GM10248 (cell line): Measurements from ENCODE around the gene SECISBP2.
A peak's percentile ranks its signal among the peaks of the same experiment; 100 is the strongest.
"Not testable (repeated sequence)": the region's sequence is repeated elsewhere in the genome, so short reads cannot be mapped to it uniquely, and the experiment has no call there.

ENCODE experiments used
- CTCF ChIA-PET: fragments of 300-600 bp; sonication (Branson Sonifier 250); formaldehyde crosslinking; extraction: SDS; loops from one replicate; lab custom pipeline; 2021; ENCODE audit warnings: antibody characterized with exemption; lab: Yijun Ruan, JAX
- POLR2A ChIA-PET: fragments of 350-650 bp; sonication (Branson Sonifier 250); formaldehyde crosslinking; extraction: SDS; loops from one replicate; lab custom pipeline; 2020; ENCODE audit warnings: antibody characterized with exemption; lab: Yijun Ruan, JAX
- DNase-seq: peaks from one replicate; pipeline ENCODE4 v3.0.0; 2012; ENCODE audit errors: extremely low spot score
- TF ChIP-seq, protein P1 (sequence below): IDR thresholded peaks from 2 replicates; pipeline ENCODE4 v1.5.1; 2012; ENCODE audit warnings: mild to moderate bottlenecking, low read depth; ENCODE audit errors: extremely low read depth, missing control alignments, control extremely low read depth

The SECISBP2 gene, protein sequence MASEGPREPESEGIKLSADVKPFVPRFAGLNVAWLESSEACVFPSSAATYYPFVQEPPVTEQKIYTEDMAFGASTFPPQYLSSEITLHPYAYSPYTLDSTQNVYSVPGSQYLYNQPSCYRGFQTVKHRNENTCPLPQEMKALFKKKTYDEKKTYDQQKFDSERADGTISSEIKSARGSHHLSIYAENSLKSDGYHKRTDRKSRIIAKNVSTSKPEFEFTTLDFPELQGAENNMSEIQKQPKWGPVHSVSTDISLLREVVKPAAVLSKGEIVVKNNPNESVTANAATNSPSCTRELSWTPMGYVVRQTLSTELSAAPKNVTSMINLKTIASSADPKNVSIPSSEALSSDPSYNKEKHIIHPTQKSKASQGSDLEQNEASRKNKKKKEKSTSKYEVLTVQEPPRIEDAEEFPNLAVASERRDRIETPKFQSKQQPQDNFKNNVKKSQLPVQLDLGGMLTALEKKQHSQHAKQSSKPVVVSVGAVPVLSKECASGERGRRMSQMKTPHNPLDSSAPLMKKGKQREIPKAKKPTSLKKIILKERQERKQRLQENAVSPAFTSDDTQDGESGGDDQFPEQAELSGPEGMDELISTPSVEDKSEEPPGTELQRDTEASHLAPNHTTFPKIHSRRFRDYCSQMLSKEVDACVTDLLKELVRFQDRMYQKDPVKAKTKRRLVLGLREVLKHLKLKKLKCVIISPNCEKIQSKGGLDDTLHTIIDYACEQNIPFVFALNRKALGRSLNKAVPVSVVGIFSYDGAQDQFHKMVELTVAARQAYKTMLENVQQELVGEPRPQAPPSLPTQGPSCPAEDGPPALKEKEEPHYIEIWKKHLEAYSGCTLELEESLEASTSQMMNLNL

DNA sequence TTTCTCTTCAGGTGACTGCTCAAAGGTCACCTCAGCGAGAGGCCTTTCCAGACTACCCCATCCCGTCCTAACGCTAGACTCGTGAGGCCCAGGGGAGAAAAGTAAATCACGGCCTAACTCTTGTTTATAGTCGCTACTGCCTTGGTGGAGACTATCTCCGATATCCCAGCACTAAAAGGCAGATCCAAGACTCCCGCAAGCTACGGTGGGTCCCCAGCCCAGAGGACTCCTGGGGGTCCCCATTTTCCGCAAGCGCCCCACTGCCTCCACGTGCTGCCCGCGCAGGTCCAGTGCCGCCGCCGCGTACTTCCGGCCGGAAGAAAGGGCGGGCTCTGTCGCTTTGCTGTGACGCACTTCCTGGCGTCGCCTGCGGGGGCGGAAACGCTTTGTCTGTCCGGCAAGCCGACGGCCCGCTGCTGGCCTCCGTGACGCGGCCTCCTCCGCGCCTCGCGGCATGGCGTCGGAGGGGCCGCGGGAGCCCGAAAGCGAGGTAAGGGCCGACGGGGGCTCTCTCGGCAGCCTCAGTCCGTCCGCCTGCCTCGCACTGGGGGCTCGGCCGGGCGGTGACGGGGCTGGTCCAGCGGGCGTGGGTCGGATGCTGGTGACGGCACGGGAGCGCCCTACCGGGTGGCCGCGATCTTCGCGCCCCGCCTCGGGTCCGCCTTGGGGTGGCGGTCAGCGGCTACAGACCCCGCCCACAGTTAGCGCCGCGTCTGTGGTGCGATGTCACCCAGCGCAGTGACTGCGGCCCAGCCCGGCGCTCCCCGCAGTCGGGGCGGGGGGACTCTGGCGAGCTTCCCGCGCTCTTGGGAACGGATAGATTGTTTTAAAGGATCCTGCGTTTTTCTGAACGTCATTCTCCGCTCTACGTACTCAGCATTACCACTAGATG, at the start of gene SECISBP2:
Gene SECISBP2 (plus strand): TSS at position 378 of the 892 bp plus-strand sequence. CDS start 77 bp downstream, at position 455.
- POLR2A ChIA-PET, result interaction anchor here (0.7 to 1.0 kb wide), 2 partner anchors 8 to 49 kb away, joined by 3 to 4 read pairs; no protein-coding TSS in a partner anchor
- CTCF ChIA-PET, result interaction anchor here (0.6 to 1.0 kb wide), 7 partner anchors 8 to 230 kb away, joined by 3 to 6 read pairs (median 4); no protein-coding TSS in a partner anchor
- peak; percentile 91 for DNase-seq
- TF ChIP-seq, protein P1, sequence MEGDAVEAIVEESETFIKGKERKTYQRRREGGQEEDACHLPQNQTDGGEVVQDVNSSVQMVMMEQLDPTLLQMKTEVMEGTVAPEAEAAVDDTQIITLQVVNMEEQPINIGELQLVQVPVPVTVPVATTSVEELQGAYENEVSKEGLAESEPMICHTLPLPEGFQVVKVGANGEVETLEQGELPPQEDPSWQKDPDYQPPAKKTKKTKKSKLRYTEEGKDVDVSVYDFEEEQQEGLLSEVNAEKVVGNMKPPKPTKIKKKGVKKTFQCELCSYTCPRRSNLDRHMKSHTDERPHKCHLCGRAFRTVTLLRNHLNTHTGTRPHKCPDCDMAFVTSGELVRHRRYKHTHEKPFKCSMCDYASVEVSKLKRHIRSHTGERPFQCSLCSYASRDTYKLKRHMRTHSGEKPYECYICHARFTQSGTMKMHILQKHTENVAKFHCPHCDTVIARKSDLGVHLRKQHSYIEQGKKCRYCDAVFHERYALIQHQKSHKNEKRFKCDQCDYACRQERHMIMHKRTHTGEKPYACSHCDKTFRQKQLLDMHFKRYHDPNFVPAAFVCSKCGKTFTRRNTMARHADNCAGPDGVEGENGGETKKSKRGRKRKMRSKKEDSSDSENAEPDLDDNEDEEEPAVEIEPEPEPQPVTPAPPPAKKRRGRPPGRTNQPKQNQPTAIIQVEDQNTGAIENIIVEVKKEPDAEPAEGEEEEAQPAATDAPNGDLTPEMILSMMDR, result peak; percentile 56

DNA sequence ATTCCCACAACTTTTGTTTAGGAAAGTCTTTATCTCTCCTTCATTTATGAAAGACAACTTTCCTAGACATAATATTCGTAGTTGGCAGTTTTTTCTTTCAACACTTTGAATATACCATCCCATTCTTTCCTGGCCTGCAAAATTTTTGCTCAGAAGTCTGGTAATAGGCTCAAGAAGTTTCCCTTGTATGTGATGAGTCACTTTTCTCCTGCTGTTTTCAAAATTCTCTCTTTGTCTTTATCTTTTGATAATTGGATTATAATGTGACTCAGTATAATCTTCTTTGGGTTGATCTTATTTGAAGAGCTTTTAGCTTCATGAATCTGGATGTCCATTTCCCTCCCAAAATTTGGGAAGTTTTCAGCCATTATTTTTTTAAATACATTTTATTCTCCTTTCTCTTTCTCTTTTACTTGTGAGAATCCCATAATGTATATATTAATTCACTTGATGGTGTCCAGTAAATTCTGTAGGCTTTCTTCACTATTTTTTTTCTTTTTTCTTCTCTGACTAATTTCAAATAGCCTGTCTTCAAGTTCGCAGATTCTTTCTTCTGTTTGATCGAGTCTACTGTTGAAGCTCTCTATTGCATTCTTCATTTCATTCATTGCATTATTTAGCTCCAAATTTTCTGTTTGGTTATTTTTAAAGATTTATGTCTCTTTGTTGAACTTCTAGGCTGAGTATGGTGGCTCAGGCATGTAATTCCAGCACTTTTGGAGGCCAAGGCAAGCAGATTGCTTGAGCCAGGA, 44.6 kb upstream of the SECISBP2 start:
- TF ChIP-seq, protein P1, result no peak
- ChIA-PET POLR2A (no interaction called here), CTCF (interaction anchor here (1.6 kb wide), 1 partner anchor 15 kb away, joined by 5 read pairs; no protein-coding TSS in a partner anchor)
- no peak for DNase-seq

DNA sequence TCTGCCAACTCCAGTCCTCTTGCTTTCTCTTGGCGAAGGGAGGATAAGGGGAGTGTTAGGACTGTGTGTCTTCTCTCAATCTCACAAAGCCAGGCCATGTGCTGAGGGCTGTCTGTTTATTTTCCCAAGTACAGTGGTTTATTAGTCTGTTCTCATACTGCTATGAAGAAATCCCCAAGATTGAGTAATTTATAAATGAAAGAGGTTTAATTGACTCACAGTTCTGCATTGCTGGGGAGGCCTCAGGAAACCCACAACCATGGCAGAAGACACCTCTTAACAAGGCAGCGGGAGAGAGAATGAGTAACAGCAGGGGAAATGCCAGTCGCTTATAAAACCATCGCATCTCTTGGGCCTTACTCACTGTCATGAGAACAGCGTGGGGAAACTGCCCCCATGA, 43.5 kb upstream of the SECISBP2 start:
- TF ChIP-seq, protein P1, result no peak
- POLR2A ChIA-PET, result no interaction called here
- DNase-seq, result no peak
- CTCF ChIA-PET, result no interaction called here

DNA sequence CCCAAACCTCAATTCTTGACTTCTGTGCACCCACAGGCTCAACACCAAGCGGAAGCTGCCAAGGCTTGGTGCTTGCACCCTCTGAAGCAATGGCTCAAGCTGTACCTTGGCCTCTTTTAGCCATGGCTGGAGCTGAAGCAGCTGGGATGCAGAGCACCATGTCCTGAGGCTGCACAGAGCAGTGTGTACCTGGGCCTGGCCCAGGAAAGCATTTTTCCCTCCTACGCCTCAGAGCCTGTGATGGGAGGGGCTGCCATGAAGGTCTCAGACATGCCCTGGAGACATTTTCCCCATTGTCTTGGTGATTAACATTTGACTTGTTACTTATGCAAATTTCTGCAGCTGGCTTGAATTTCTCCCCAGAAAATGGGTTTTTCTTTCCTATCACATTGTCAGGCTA, 42.3 kb upstream of the SECISBP2 start:
- CTCF ChIA-PET, DNase-seq, POLR2A ChIA-PET: not testable (repeated sequence)

DNA sequence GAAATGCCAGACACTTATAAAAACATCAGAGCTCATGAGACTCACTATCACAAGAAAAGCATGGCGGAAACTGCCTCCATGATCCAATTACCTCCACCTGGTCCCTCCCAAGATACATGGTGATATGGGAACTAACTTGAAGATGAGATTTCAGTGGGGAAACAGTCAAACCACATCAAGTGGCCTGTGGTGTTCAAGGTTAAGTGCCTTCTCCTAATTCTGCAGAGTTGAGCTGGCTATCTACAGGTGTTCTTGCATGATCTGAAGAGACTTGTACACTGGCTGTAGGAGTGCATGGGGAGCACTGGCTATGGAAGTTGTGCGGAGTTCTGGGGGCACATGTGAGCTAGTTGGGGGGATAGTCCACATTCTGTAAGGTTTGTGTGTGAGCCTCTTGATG, 41.3 kb upstream of the SECISBP2 start:
- no peak for DNase-seq
- POLR2A ChIA-PET, result no interaction called here
- TF ChIP-seq, protein P1, result no peak
- CTCF ChIA-PET, result interaction anchor here (0.6 to 1.0 kb wide), 3 partner anchors 119 to 542 kb away, joined by 3 read pairs; no protein-coding TSS in a partner anchor

DNA sequence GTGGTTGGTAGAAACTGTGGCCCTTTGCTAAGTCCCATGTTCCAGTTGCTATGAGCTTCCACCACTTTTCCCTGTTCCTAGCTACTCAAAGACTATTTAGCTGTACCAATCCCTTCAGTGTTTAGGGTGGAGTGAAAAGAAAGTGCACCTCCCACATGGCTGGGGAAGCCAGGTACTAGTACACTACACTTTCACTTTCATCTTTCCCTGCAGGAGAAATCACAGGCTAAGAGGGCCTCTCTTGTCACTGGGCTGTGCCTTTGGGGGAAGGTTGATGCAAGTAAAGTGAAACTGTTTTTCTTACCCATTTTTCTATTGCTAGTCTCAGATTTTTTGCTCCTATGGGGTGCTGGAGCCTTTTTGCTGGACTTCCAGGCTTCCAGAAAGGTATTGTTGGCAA, 40.8 kb upstream of the SECISBP2 start:
- POLR2A ChIA-PET, result no interaction called here
- no peak for DNase-seq

More for the DNA sequence above, 40.8 kb upstream of the SECISBP2 start:
- CTCF ChIA-PET, result interaction anchor here (0.6 to 1.0 kb wide), 3 partner anchors 120 to 543 kb away, joined by 3 read pairs; no protein-coding TSS in a partner anchor
- TF ChIP-seq, protein P1, result no peak
